Tibial nerve (tissue), 4 donors: ENCODE results near the gene SLCO2A1. TPM values are rescaled to one million over a fixed set of nuclear protein-coding genes. Genes with fewer than 3 reads are reported as not detected.

ENCODE experiments used
- DNase-seq, 2 donors: peaks; one replicate each; pipeline ENCODE4 v3.0.0-alpha.2; 2019; ENCODE audit warnings: low spot score in 2 of 2
- H3K27ac ChIP-seq, 4 donors: fragments of 200-600 bp; sonication (generic) in 3 of 4; one replicate each; pipeline ENCODE4 v1.5.1; 2017 to 2019; ENCODE audit warnings: mild to moderate bottlenecking in 1 of 4
- H3K27me3 ChIP-seq, 2 donors: fragments of 200-600 bp; sonication (generic) in 1 of 2; one replicate each; pipeline versions ENCODE4 v1.5.1 to v1.6.0; 2017 to 2019
- H3K36me3 ChIP-seq, 3 donors: fragments of 200-600 bp; sonication (generic); one replicate each; pipeline ENCODE4 v1.5.1; 2018 to 2019
- H3K4me1 ChIP-seq, 4 donors: fragments of 200-600 bp; sonication (generic) in 3 of 4; one replicate each; pipeline ENCODE4 v1.5.1; 2017 to 2019
- H3K4me3 ChIP-seq, 4 donors: fragments of 200-600 bp; sonication (generic) in 3 of 4; one replicate each; pipeline ENCODE4 v1.5.1; 2017 to 2019; ENCODE audit warnings: mild to moderate bottlenecking in 1 of 4, moderate library complexity in 1 of 4
- H3K9me3 ChIP-seq, 4 donors: fragments of 200-600 bp; sonication (generic) in 3 of 4; one replicate each; pipeline ENCODE4 v1.5.1; 2017 to 2019
- CTCF ChIP-seq, 5 experiments: fragments of 200-600 bp in 3 of 5; fragments of 450-650 bp in 2 of 5; sonication (generic) in 3 of 5; IDR thresholded peaks; one replicate each; pipeline ENCODE4 v1.5.1; 2016 to 2019; ENCODE audit warnings: antibody characterized with exemption in 5 of 5, mild to moderate bottlenecking in 3 of 5, moderate library complexity in 2 of 5
- EP300 ChIP-seq, 2 donors: sonication (generic); formaldehyde crosslinking; IDR thresholded peaks; one replicate each; pipeline ENCODE4 v1.6.1; 2017; ENCODE audit warnings: antibody characterized with exemption in 2 of 2, mild to moderate bottlenecking in 1 of 2
- POLR2A ChIP-seq, 2 donors: fragments of 450-650 bp; IDR thresholded peaks; one replicate each; pipeline ENCODE4 v1.6.1; 2017; ENCODE audit warnings: antibody characterized with exemption in 2 of 2, mild to moderate bottlenecking in 2 of 2, moderate library complexity in 2 of 2
- WGBS, 2 donors: methylation state at CpG; one replicate each; pipeline ENCODE4 v1.1.5; 2018; 5-methylcytosine and 5-hydroxymethylcytosine counted together
- total RNA-seq, 4 donors: library from RNA; depleted of rRNA; stranded (reverse); fragments of >200 nt; gene quantifications; one replicate each; pipeline ENCODE4 v1.1.0, GENCODE V29; 2016

SLCO2A1 gene
- total RNA-seq, 4 donors from 2014 or later, result 8.8 to 22.9 (median 12.2) TPM

- H3K36me3 ChIP-seq, result no peaks in the 10 kb centered on the region
- no peaks in the 10 kb centered on the region for H3K9me3 ChIP-seq
- TF ChIP-seq CTCF (IDR thresholded peaks at IDR 0.05) (no peak), EP300 (IDR thresholded peaks at IDR 0.05) (no peak), POLR2A (IDR thresholded peaks at IDR 0.05) (no peak)
- H3K27ac ChIP-seq, result no peak overlapping the region
- DNase-seq, result no peak
- H3K27me3 ChIP-seq, result no peaks in the 10 kb centered on the region
- H3K4me3 ChIP-seq, result no peak overlapping the region
- WGBS, 2 donors, result 74 to 79% methylated on average over 7 of the region's 7 CpGs
- no peaks in the 10 kb centered on the region for H3K4me1 ChIP-seq
Measured at GRCh38 chr3:133984975-133985374, 44.8 kb downstream of the SLCO2A1 start.

DNA sequence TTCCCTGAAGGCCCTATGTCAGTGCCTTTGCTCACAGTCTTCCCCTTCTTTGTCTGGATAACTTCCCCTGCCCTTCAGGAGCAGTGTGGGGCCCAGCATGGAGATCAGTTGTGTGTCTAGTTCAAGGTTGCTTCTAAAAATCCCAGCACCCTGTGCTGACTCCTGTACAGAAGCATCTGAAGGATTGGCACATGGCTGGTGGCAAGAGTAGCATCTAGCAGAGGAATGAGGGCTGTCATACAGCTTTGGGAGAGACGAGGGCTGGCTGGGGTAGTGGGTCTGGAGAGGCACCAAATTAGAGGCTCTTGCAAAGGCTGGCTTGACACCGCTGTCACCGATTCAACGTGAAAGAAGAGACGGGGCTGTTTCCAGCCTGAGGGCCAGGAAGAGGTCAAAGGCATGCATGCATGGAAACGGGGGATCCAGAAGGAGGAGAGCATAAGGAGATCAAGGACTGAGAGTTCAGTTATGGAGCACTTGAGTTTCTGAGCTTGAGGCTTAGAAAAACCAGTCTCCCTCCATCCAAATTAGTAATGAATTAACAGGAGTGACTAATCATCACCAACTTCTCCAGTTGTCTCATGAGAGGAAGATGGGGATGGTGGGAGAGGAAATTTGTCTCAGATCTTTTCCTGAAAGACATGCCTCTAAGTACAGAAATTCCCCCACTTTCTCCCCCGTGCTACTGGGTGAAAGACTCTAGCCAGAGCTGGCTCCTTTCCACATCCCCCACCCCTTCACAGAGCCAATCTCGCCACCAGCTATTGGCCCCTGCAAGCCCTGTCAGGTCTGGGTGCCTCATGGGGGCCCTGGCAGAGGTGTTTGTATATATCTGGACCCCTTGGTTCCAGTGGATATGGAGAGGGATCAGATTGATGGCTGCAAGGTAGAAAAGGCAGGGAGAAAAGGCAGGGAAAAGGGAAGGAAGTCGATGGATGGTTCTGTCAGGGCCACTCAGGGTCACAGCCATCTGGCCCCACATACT lies 45.9 kb downstream of the SLCO2A1 start:
- no peak for DNase-seq
- Histone ChIP-seq H3K4me1 (no peaks in the 10 kb centered on the region), H3K4me3 (no peak overlapping the region), H3K27me3 (no peaks in the 10 kb centered on the region), H3K36me3 (no peaks in the 10 kb centered on the region), H3K27ac (no peak overlapping the region), H3K9me3 (no peaks in the 10 kb centered on the region)
- TF ChIP-seq POLR2A (IDR thresholded peaks at IDR 0.05) (no peak), EP300 (IDR thresholded peaks at IDR 0.05) (no peak), CTCF (IDR thresholded peaks at IDR 0.05) (no peak)
- 79 to 80% methylated on average over 9 of the region's 9 CpGs for WGBS, 2 donors

DNA sequence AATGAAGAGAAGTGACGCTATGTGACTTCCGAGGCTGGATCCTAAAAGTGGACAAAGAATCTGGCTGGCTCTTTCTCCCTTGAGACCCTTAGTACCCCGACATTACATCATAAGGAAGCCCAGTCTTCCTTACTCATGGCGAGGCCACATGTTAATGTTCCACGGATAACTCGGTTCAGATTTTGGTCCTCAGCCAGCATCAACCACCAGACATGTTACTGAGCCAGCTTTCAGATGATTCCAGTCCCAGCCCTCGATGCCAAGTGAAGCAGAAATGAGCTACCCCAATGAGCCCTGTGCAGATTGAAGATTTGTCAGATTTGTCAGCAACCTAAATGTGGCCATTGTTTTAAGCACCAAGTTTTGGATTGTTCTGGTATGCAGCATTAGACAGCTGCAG lies 46.6 kb downstream of the SLCO2A1 start:
- 80 to 92% methylated on average over 7 of the region's 7 CpGs for WGBS, 2 donors
- Histone ChIP-seq H3K4me1 (no peaks in the 10 kb centered on the region), H3K27me3 (no peaks in the 10 kb centered on the region), H3K36me3 (no peaks in the 10 kb centered on the region), H3K27ac (no peak overlapping the region), H3K4me3 (no peak overlapping the region), H3K9me3 (no peaks in the 10 kb centered on the region)
- no peak for DNase-seq
- no peak for TF ChIP-seq POLR2A (IDR thresholded peaks at IDR 0.05)
- no peak for TF ChIP-seq EP300 (IDR thresholded peaks at IDR 0.05)
- TF ChIP-seq CTCF (IDR thresholded peaks at IDR 0.05), result no peak

GRCh38 chr3:133980550-133980949 lies 49.2 kb downstream of the SLCO2A1 start:
- no peak overlapping the region for H3K27ac ChIP-seq
- no peaks in the 10 kb centered on the region for H3K36me3 ChIP-seq
- DNase-seq, result no peak
- TF ChIP-seq POLR2A (IDR thresholded peaks at IDR 0.05) (no peak), EP300 (IDR thresholded peaks at IDR 0.05) (no peak), CTCF (IDR thresholded peaks at IDR 0.05) (no peak)
- 83 to 94% methylated on average over 4 of the region's 4 CpGs for WGBS, 2 donors
- no peaks in the 10 kb centered on the region for H3K27me3 ChIP-seq
- H3K9me3 ChIP-seq, result no peaks in the 10 kb centered on the region
- no peak overlapping the region for H3K4me3 ChIP-seq
- no peaks in the 10 kb centered on the region for H3K4me1 ChIP-seq

- Histone ChIP-seq H3K9me3 (no peaks in the 10 kb centered on the region), H3K27me3 (no peaks in the 10 kb centered on the region), H3K4me3 (no peak overlapping the region), H3K27ac (no peak overlapping the region), H3K36me3 (no peaks in the 10 kb centered on the region), H3K4me1 (no peaks in the 10 kb centered on the region)
- 89 to 100% methylated on average over 2 of the region's 2 CpGs for WGBS, 2 donors
- TF ChIP-seq POLR2A (IDR thresholded peaks at IDR 0.05) (no peak), CTCF (IDR thresholded peaks at IDR 0.05) (no peak), EP300 (IDR thresholded peaks at IDR 0.05) (no peak)
- no peak for DNase-seq
Measured at GRCh38 chr3:133980035-133980434, 49.7 kb downstream of the SLCO2A1 start.
